ENCODE measurements around the gene RHBDL3. TPM values are rescaled to one million over a fixed set of nuclear protein-coding genes. Genes with fewer than 3 reads are reported as not detected.

The RHBDL3 gene
- total and polyA plus RNA-seq, 4 donors = 0.14 to 0.51 (median 0.25) TPM

- no peaks in the 10 kb centered on the region for H3K9me3 ChIP-seq (ENCODE audit: control insufficient read depth in 4 of 4, insufficient read depth in 3 of 4, low read length in 3 of 4)
- peaks cover 0 to 35% (median 5%) of the 10 kb centered on the region in 5 donors for H3K4me1 ChIP-seq (ENCODE audit: control insufficient read depth in 5 of 5, insufficient read depth in 5 of 5, low read length in 5 of 5)
- no peak for TF ChIP-seq CTCF (IDR thresholded peaks at IDR 0.05; ENCODE audit: control extremely low read depth, extremely low read depth)
- no peaks in the 10 kb centered on the region for H3K36me3 ChIP-seq (ENCODE audit: control insufficient read depth in 4 of 4, insufficient read depth in 4 of 4, low read length in 4 of 4)
- H3K27ac ChIP-seq (ENCODE audit: low read depth in 1 of 2, low read length in 1 of 2) = no peak overlapping the region
- H3K9ac ChIP-seq (ENCODE audit: insufficient read depth in 1 of 2, low read length in 2 of 2) = no peak overlapping the region
- WGBS, 2 donors = 1% methylated on average over 59 to 78 of the region's 78 CpGs
- DNase-seq (peak in 2 of 3 donors; percentile 14 to 38), ATAC-seq (ENCODE audit: insufficient read depth, low FRiP score) (no peak)
- peaks cover 0 to 41% (median 7%) of the 10 kb centered on the region in 3 donors for H3K27me3 ChIP-seq (ENCODE audit: control insufficient read depth in 3 of 3, insufficient read depth in 3 of 3, low read length in 2 of 3)
- peak overlapping the region; percentile 49 for H3K4me3 ChIP-seq
Measured at GRCh38 chr17:32266389-32267301, 1.0 kb downstream of the RHBDL3 start.

- TF ChIP-seq CTCF (IDR thresholded peaks at IDR 0.05; ENCODE audit: control extremely low read depth, extremely low read depth) = no peak
- Histone ChIP-seq H3K36me3 (ENCODE audit: control insufficient read depth in 4 of 4, insufficient read depth in 4 of 4, low read length in 4 of 4) (no peaks in the 10 kb centered on the region), H3K9me3 (ENCODE audit: control insufficient read depth in 4 of 4, insufficient read depth in 3 of 4, low read length in 3 of 4) (no peaks in the 10 kb centered on the region), H3K27ac (ENCODE audit: low read depth in 1 of 2, low read length in 1 of 2) (no peak overlapping the region), H3K4me3 (no peak overlapping the region), H3K4me1 (ENCODE audit: control insufficient read depth in 5 of 5, insufficient read depth in 5 of 5, low read length in 5 of 5) (peaks cover 0 to 32% (median 5%) of the 10 kb centered on the region in 5 donors), H3K9ac (ENCODE audit: insufficient read depth in 1 of 2, low read length in 2 of 2) (no peak overlapping the region), H3K27me3 (ENCODE audit: control insufficient read depth in 3 of 3, insufficient read depth in 3 of 3, low read length in 2 of 3) (peaks cover 0 to 41% (median 7%) of the 10 kb centered on the region in 3 donors)
- DNase-seq = peak in 1 of 3 donors; percentile 14
- ATAC-seq (ENCODE audit: insufficient read depth, low FRiP score) = peak; percentile 58
- WGBS, 2 donors = 10 to 13% methylated on average over 10 of the region's 10 CpGs
Measured at GRCh38 chr17:32267690-32268205, 2.1 kb downstream of the RHBDL3 start.

- Histone ChIP-seq H3K4me1 (ENCODE audit: control insufficient read depth in 5 of 5, insufficient read depth in 5 of 5, low read length in 5 of 5) (peaks cover 0 to 32% (median 5%) of the 10 kb centered on the region in 5 donors), H3K4me3 (no peak overlapping the region), H3K36me3 (ENCODE audit: control insufficient read depth in 4 of 4, insufficient read depth in 4 of 4, low read length in 4 of 4) (no peaks in the 10 kb centered on the region), H3K27me3 (ENCODE audit: control insufficient read depth in 3 of 3, insufficient read depth in 3 of 3, low read length in 2 of 3) (peaks cover 0 to 39% (median 7%) of the 10 kb centered on the region in 3 donors), H3K9ac (ENCODE audit: insufficient read depth in 1 of 2, low read length in 2 of 2) (no peak overlapping the region), H3K9me3 (ENCODE audit: control insufficient read depth in 4 of 4, insufficient read depth in 3 of 4, low read length in 3 of 4) (no peaks in the 10 kb centered on the region), H3K27ac (ENCODE audit: low read depth in 1 of 2, low read length in 1 of 2) (no peak overlapping the region)
- DNase-seq (no peak), ATAC-seq (ENCODE audit: insufficient read depth, low FRiP score) (no peak)
- TF ChIP-seq CTCF (IDR thresholded peaks at IDR 0.05; ENCODE audit: control extremely low read depth, extremely low read depth) = no peak
- WGBS, 2 donors = 73 to 95% methylated on average over 7 of the region's 7 CpGs
Measured at GRCh38 chr17:32268734-32269288, 3.2 kb downstream of the RHBDL3 start.
